IMR-90 (cell line): Measurements from ENCODE around the gene BATF2.

ENCODE experiments used
- CEBPB ChIP-seq: IDR thresholded peaks from 2 replicates; pipeline ENCODE4 v1.6.1; 2012; ENCODE audit warnings: low read depth, low read length, improper control_type of control experiment
- CHD1 ChIP-seq: IDR thresholded peaks from 2 replicates; pipeline ENCODE4 v1.6.1; 2012; ENCODE audit warnings: low read depth, low read length, improper control_type of control experiment
- FOS ChIP-seq: fragments of 150-350 bp; IDR thresholded peaks from 2 replicates; pipeline ENCODE4 v1.6.1; 2016; ENCODE audit warnings: low read depth, low read length
- MAFK ChIP-seq: IDR thresholded peaks from 2 replicates; pipeline ENCODE4 v1.6.1; 2012; ENCODE audit warnings: low read depth, low read length, improper control_type of control experiment
- MXI1 ChIP-seq: IDR thresholded peaks from 2 replicates; pipeline ENCODE4 v1.6.1; 2012; ENCODE audit warnings: low read depth, mild to moderate bottlenecking, low read length, moderate library complexity, borderline replicate concordance
- POLR2A ChIP-seq: IDR thresholded peaks from 2 replicates; pipeline ENCODE4 v1.6.1; 2012; ENCODE audit warnings: mild to moderate bottlenecking, low read depth, low read length
- RAD21 ChIP-seq: IDR thresholded peaks from 2 replicates; pipeline ENCODE4 v1.6.1; 2012; ENCODE audit warnings: low read length, improper control_type of control experiment
- RFX5 ChIP-seq: IDR thresholded peaks from 2 replicates; pipeline ENCODE4 v1.8.0; 2012; ENCODE audit warnings: low read depth, mild to moderate bottlenecking, low read length, moderate library complexity
- SMC3 ChIP-seq: fragments of 150-350 bp; IDR thresholded peaks from 2 replicates; pipeline ENCODE4 v1.6.1; 2016; ENCODE audit warnings: low read depth, mild to moderate bottlenecking, antibody characterized with exemption, low read length, moderate library complexity
- TF ChIP-seq, protein P1 (sequence below): conservative IDR thresholded peaks from 2 replicates; pipeline ENCODE4 v1.5.1; 2012; ENCODE audit warnings: mild to moderate bottlenecking, low read depth, low read length, improper control_type of control experiment
- TF ChIP-seq, protein P2 (sequence below): fragments of 150-350 bp; IDR thresholded peaks from 2 replicates; pipeline ENCODE4 v1.6.1; 2017; ENCODE audit warnings: mild to moderate bottlenecking, antibody characterized with exemption, low read length, low read depth
- TF ChIP-seq, protein P3 (sequence below): fragments of 150-350 bp; IDR thresholded peaks from 2 replicates; pipeline ENCODE4 v1.6.1; 2016; ENCODE audit warnings: low read depth, mild to moderate bottlenecking, low read length, moderate library complexity, borderline replicate concordance

DNA sequence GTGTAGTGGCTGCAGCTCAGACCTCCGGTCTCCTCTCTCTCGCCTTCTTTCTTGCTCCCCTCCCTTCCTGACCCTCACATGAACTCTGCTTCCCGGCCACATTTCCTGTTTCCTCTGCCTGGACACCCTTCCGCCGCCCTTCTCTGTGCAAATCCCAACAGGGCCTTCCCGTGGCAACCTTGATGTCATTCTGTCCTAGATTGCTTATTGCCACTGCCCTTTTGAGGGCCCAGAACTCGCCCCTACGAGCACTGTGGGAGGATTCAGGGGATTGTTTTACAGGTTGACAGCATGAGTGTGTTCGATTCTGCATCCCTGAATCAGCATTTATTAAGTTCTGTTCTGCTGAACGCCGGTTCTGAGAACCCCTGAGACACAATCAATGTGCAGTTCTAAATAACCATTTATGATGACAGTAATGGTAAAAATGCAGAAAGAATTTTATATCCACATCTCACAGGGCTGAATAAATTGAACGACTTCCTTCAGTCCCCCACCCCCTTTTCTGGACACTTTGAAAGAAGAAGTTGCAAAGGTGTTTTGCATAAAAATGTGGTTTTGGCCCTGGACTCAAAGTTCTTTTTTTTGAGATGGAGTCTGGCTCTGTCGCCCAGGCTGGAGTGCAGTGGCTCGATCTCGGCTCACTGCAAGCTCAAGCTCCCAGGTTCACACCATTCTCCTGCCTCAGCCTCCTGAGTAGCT, 6.4 kb downstream of the BATF2 start:
- TF ChIP-seq, protein P1, sequence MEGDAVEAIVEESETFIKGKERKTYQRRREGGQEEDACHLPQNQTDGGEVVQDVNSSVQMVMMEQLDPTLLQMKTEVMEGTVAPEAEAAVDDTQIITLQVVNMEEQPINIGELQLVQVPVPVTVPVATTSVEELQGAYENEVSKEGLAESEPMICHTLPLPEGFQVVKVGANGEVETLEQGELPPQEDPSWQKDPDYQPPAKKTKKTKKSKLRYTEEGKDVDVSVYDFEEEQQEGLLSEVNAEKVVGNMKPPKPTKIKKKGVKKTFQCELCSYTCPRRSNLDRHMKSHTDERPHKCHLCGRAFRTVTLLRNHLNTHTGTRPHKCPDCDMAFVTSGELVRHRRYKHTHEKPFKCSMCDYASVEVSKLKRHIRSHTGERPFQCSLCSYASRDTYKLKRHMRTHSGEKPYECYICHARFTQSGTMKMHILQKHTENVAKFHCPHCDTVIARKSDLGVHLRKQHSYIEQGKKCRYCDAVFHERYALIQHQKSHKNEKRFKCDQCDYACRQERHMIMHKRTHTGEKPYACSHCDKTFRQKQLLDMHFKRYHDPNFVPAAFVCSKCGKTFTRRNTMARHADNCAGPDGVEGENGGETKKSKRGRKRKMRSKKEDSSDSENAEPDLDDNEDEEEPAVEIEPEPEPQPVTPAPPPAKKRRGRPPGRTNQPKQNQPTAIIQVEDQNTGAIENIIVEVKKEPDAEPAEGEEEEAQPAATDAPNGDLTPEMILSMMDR = no peak
- no peak for TF ChIP-seq MXI1
- no peak for TF ChIP-seq POLR2A
- no peak for TF ChIP-seq FOS
- TF ChIP-seq, protein P2, sequence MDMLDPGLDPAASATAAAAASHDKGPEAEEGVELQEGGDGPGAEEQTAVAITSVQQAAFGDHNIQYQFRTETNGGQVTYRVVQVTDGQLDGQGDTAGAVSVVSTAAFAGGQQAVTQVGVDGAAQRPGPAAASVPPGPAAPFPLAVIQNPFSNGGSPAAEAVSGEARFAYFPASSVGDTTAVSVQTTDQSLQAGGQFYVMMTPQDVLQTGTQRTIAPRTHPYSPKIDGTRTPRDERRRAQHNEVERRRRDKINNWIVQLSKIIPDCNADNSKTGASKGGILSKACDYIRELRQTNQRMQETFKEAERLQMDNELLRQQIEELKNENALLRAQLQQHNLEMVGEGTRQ = no peak
- no peak for TF ChIP-seq SMC3
- TF ChIP-seq, protein P3, sequence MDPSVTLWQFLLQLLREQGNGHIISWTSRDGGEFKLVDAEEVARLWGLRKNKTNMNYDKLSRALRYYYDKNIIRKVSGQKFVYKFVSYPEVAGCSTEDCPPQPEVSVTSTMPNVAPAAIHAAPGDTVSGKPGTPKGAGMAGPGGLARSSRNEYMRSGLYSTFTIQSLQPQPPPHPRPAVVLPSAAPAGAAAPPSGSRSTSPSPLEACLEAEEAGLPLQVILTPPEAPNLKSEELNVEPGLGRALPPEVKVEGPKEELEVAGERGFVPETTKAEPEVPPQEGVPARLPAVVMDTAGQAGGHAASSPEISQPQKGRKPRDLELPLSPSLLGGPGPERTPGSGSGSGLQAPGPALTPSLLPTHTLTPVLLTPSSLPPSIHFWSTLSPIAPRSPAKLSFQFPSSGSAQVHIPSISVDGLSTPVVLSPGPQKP = no peak
- no peak for TF ChIP-seq RAD21
- peak; percentile 49; the same call in 1 of the 2 replicates for TF ChIP-seq MAFK
- no peak for TF ChIP-seq RFX5
- no peak for TF ChIP-seq CEBPB
- TF ChIP-seq CHD1 = no peak
